Naive thymus-derived CD8-positive, alpha-beta T cell (primary cell): ENCODE measurements around the gene FHL2. TPM values are rescaled to one million over a fixed set of nuclear protein-coding genes. Genes with fewer than 3 reads are reported as not detected.
A peak's percentile ranks its signal among the peaks of the same experiment; 100 is the strongest.

Experiments used
- ATAC-seq, 2 donors: fragments of 150-1000 bp; cut with Tn5 transposase in 1 of 2; sonication (Bioruptor Pico), chemical (Tn5 transposase) in 1 of 2; 1 replicate in 1 of 2; 2 replicates in 1 of 2; pipeline ENCODE4 v1.10.0; 2021; ENCODE audit warnings: mild to moderate bottlenecking in 2 of 2, moderate library complexity in 2 of 2
- POLR2A ChIA-PET: fragments of 350-600 bp; sonication (Branson Sonifier 250); formaldehyde crosslinking; loops from one replicate; lab custom pipeline; 2021; ENCODE audit warnings: antibody characterized with exemption; lab: Charles Lee
- DNase-seq, 10 donors: peaks; one replicate each; pipeline versions ENCODE4 v3.0.0 to v3.0.0-alpha.2; 2020 to 2022
- H3K27ac Mint-ChIP-seq, 10 donors: one replicate each; pipeline ENCODE4 v1.8.0; 2020 to 2022; ENCODE audit warnings: mild to moderate bottlenecking in 10 of 10, mixed read lengths in 10 of 10, moderate library complexity in 4 of 10, inconsistent platforms in 1 of 10
- H3K27me3 Mint-ChIP-seq, 5 donors: one replicate each; pipeline ENCODE4 v1.8.0; 2021 to 2022; ENCODE audit warnings: mixed read lengths in 5 of 5
- H3K36me3 Mint-ChIP-seq, 3 donors: one replicate each; pipeline ENCODE4 v1.8.0; 2020 to 2022; ENCODE audit warnings: mixed read lengths in 3 of 3, mild to moderate bottlenecking in 2 of 3, inconsistent platforms in 1 of 3
- H3K4me1 Mint-ChIP-seq, 4 donors: one replicate each; pipeline ENCODE4 v1.8.0; 2021 to 2022; ENCODE audit warnings: mixed read lengths in 4 of 4
- H3K4me3 Mint-ChIP-seq, 10 donors: one replicate each; pipeline ENCODE4 v1.8.0; 2020 to 2022; ENCODE audit warnings: mild to moderate bottlenecking in 10 of 10, mixed read lengths in 10 of 10, moderate library complexity in 6 of 10, inconsistent platforms in 1 of 10
- H3K9me3 Mint-ChIP-seq, 9 donors: one replicate each; pipeline ENCODE4 v1.8.0; 2020 to 2022; ENCODE audit warnings: mixed read lengths in 9 of 9, mild to moderate bottlenecking in 3 of 9, inconsistent platforms in 1 of 9, moderate library complexity in 1 of 9
- polyA plus RNA-seq, 3 donors: library from polyadenylated mRNA; unstranded; fragments of 300-500 nt; fragmentation: Illumina TruSeq; gene quantifications; one replicate each; pipeline ENCODE4 v1.2.3, GENCODE V29; 2021
- total RNA-seq, 8 experiments: library from RNA in 2 of 8; stranded (reverse) in 2 of 8; gene quantifications; one replicate each; pipeline ENCODE4 v1.2.3 and lab custom pipeline; 2021 to 2026

Gene FHL2
- not detected for total RNA-seq
- 1 to 10 TPM; 2.0 to 2.8 (median 2.6) TPM for polyA plus RNA-seq
- total RNA-seq (lab: John Stamatoyannopoulos, UW): 0 to 4.3 (median 0.91) reads per million in 6 experiments

- Mint-ChIP-seq H3K4me1 (peaks cover 2 to 13% (median 8%) of the 10 kb centered on the region in 4 donors), H3K27me3 (peaks cover 0 to 27% (median 9%) of the 10 kb centered on the region in 5 donors), H3K4me3 (peak within 1 kb of the TSS; percentile 82 to 94 (median 90)), H3K27ac (peak within 1 kb of the TSS in 8 of 10 donors; percentile 36 to 88 (median 63)), H3K36me3 (no peaks in the 10 kb centered on the region), H3K9me3 (no peaks in the 10 kb centered on the region)
- DNase-seq (peak; percentile 48 to 83 (median 68)), ATAC-seq (peak; percentile 98 to 99)
- POLR2A ChIA-PET: interaction anchor here (0.7 to 1.2 kb wide), 2 partner anchors 61 to 63 kb away, joined by 6 to 11 read pairs; partner anchors contain the start of gene C2orf49
Observed at GRCh38 chr2:105398336-105399206, at the start of gene FHL2. Gene FHL2 (minus strand): TSS chr2:105399051. CDS start chr2:105386516, 12,535 bp downstream.

- POLR2A ChIA-PET: no interaction called here
- Mint-ChIP-seq H3K9me3 (no peaks in the 10 kb centered on the region), H3K4me3 (no peak overlapping the region), H3K27ac (no peak overlapping the region), H3K4me1 (no peaks in the 10 kb centered on the region), H3K27me3 (peaks cover 0 to 20% (median 8%) of the 10 kb centered on the region in 5 donors), H3K36me3 (no peaks in the 10 kb centered on the region)
- no peak for DNase-seq
- ATAC-seq: no peak
Observed at GRCh38 chr2:105447476-105447875, 48.6 kb upstream of the FHL2 start.

GRCh38 chr2:105446501-105446900 lies 47.6 kb upstream of the FHL2 start:
- ATAC-seq (no peak), DNase-seq (no peak)
- H3K27me3 Mint-ChIP-seq: peaks cover 0 to 20% (median 8%) of the 10 kb centered on the region in 5 donors
- no peak overlapping the region for H3K4me3 Mint-ChIP-seq
- POLR2A ChIA-PET: no interaction called here
- no peaks in the 10 kb centered on the region for H3K4me1 Mint-ChIP-seq
- H3K9me3 Mint-ChIP-seq: no peaks in the 10 kb centered on the region
- no peak overlapping the region for H3K27ac Mint-ChIP-seq
- H3K36me3 Mint-ChIP-seq: no peaks in the 10 kb centered on the region

- Mint-ChIP-seq H3K4me3 (no peak overlapping the region), H3K36me3 (no peaks in the 10 kb centered on the region), H3K27me3 (peaks cover 0 to 20% (median 8%) of the 10 kb centered on the region in 5 donors), H3K4me1 (no peaks in the 10 kb centered on the region), H3K9me3 (no peaks in the 10 kb centered on the region), H3K27ac (no peak overlapping the region)
- ATAC-seq (no peak), DNase-seq (no peak)
- POLR2A ChIA-PET: no interaction called here
Observed at GRCh38 chr2:105445976-105446375, 47.1 kb upstream of the FHL2 start.

GRCh38 chr2:105445498-105445897 lies 46.6 kb upstream of the FHL2 start:
- Mint-ChIP-seq H3K27ac (no peak overlapping the region), H3K4me3 (no peak overlapping the region), H3K36me3 (no peaks in the 10 kb centered on the region), H3K27me3 (peaks cover 0 to 20% (median 8%) of the 10 kb centered on the region in 5 donors), H3K4me1 (no peaks in the 10 kb centered on the region), H3K9me3 (no peaks in the 10 kb centered on the region)
- DNase-seq: no peak
- ATAC-seq: no peak
- POLR2A ChIA-PET: no interaction called here

- H3K27ac Mint-ChIP-seq: peak overlapping the region in 1 of 10 donors; percentile 52
- DNase-seq (no peak), ATAC-seq (no peak)
- no peaks in the 10 kb centered on the region for H3K36me3 Mint-ChIP-seq
- H3K4me1 Mint-ChIP-seq: no peaks in the 10 kb centered on the region
- no peaks in the 10 kb centered on the region for H3K9me3 Mint-ChIP-seq
- peaks cover 0 to 16% (median 3%) of the 10 kb centered on the region in 5 donors for H3K27me3 Mint-ChIP-seq
- POLR2A ChIA-PET: no interaction called here
- H3K4me3 Mint-ChIP-seq: no peak overlapping the region
Observed at GRCh38 chr2:105443617-105444598, 45.1 kb upstream of the FHL2 start.

GRCh38 chr2:105442721-105443120 lies 43.9 kb upstream of the FHL2 start:
- no peak for ATAC-seq
- no peak overlapping the region for H3K4me3 Mint-ChIP-seq
- H3K27me3 Mint-ChIP-seq: peaks cover 0 to 6% (median 2%) of the 10 kb centered on the region in 5 donors

GRCh38 chr2:105442056-105442455 lies 43.2 kb upstream of the FHL2 start:
- ATAC-seq: no peak
- Mint-ChIP-seq H3K36me3 (no peaks in the 10 kb centered on the region), H3K9me3 (no peaks in the 10 kb centered on the region), H3K4me1 (no peaks in the 10 kb centered on the region), H3K4me3 (no peak overlapping the region), H3K27me3 (peaks cover 0 to 6% (median 0%) of the 10 kb centered on the region in 5 donors), H3K27ac (no peak overlapping the region)
- POLR2A ChIA-PET: no interaction called here
- DNase-seq: no peak

More at GRCh38 chr2:105442721-105443120, 43.9 kb upstream of the FHL2 start:
- no peak for DNase-seq
- Mint-ChIP-seq H3K27ac (no peak overlapping the region), H3K36me3 (no peaks in the 10 kb centered on the region), H3K4me1 (no peaks in the 10 kb centered on the region), H3K9me3 (no peaks in the 10 kb centered on the region)
- POLR2A ChIA-PET: no interaction called here

- Mint-ChIP-seq H3K4me3 (no peak overlapping the region), H3K27ac (peak overlapping the region in 1 of 10 donors; percentile 13), H3K27me3 (peaks cover 0 to 6% (median 2%) of the 10 kb centered on the region in 5 donors), H3K4me1 (no peaks in the 10 kb centered on the region), H3K36me3 (no peaks in the 10 kb centered on the region), H3K9me3 (no peaks in the 10 kb centered on the region)
- DNase-seq (no peak), ATAC-seq (no peak)
- POLR2A ChIA-PET: no interaction called here
Observed at GRCh38 chr2:105439141-105439540, 40.3 kb upstream of the FHL2 start.

- Mint-ChIP-seq H3K9me3 (no peaks in the 10 kb centered on the region), H3K4me3 (peak overlapping the region in 1 of 10 donors; percentile 38), H3K27ac (no peak overlapping the region), H3K4me1 (no peaks in the 10 kb centered on the region), H3K36me3 (no peaks in the 10 kb centered on the region), H3K27me3 (peaks cover 0 to 10% (median 4%) of the 10 kb centered on the region in 5 donors)
- ATAC-seq (no peak), DNase-seq (no peak)
- POLR2A ChIA-PET: interaction anchor here (0.6 to 1.1 kb wide), 2 partner anchors 12 to 112 kb away, joined by 3 read pairs; no protein-coding TSS in a partner anchor
Observed at GRCh38 chr2:105438104-105438929, 39.5 kb upstream of the FHL2 start.

- no peak overlapping the region for H3K4me3 Mint-ChIP-seq
- no peak for ATAC-seq
- H3K36me3 Mint-ChIP-seq: no peaks in the 10 kb centered on the region
- H3K27ac Mint-ChIP-seq: no peak overlapping the region
- H3K9me3 Mint-ChIP-seq: no peaks in the 10 kb centered on the region
- POLR2A ChIA-PET: interaction anchor here (1.1 kb wide), 1 partner anchor 11 kb away, joined by 3 read pairs; no protein-coding TSS in a partner anchor
- no peak for DNase-seq
- H3K27me3 Mint-ChIP-seq: peaks cover 0 to 8% (median 4%) of the 10 kb centered on the region in 5 donors
- H3K4me1 Mint-ChIP-seq: no peaks in the 10 kb centered on the region
Observed at GRCh38 chr2:105437708-105438103, 38.9 kb upstream of the FHL2 start.
